Ovary (tissue), 9 donors: ENCODE measurements around the gene FIZ1. TPM values are rescaled to one million over a fixed set of nuclear protein-coding genes. Genes with fewer than 3 reads are reported as not detected.

Source experiments
- DNase-seq, 5 donors: peaks; one replicate each; pipeline ENCODE4 v3.0.0-alpha.2; 2019 to 2020
- H3K27ac ChIP-seq, 2 donors: fragments of 200-600 bp; one replicate each; pipeline versions ENCODE4 v1.5.1 to v1.8.0; 2019 to 2022
- H3K27me3 ChIP-seq: fragments of 200-600 bp; one replicate; pipeline ENCODE4 v1.8.0; 2022
- H3K36me3 ChIP-seq: fragments of 200-600 bp; sonication (generic); one replicate; pipeline ENCODE4 v1.5.1; 2019
- H3K4me1 ChIP-seq: one replicate; pipeline ENCODE4 v1.8.1; 2013; ENCODE audit warnings: mild to moderate bottlenecking, moderate library complexity; ENCODE audit not compliant: insufficient read depth
- H3K4me3 ChIP-seq: fragments of 200-600 bp; sonication (generic); one replicate; pipeline ENCODE4 v1.5.1; 2017
- H3K9me3 ChIP-seq, 2 donors: fragments of 200-600 bp in 1 of 2; sonication (generic) in 1 of 2; one replicate each; pipeline versions ENCODE4 v1.5.1 to v1.8.1; 2013 to 2019; ENCODE audit warnings: mild to moderate bottlenecking in 1 of 2, moderate library complexity in 1 of 2
- EP300 ChIP-seq: sonication (generic); formaldehyde crosslinking; IDR thresholded peaks from one replicate; pipeline ENCODE4 v1.6.1; 2017; ENCODE audit warnings: antibody characterized with exemption
- POLR2A ChIP-seq: fragments of 450-650 bp; IDR thresholded peaks from one replicate; pipeline ENCODE4 v1.6.1; 2017; ENCODE audit warnings: antibody characterized with exemption, mild to moderate bottlenecking, moderate library complexity
- WGBS, 3 donors: extraction: QIAGEN DNeasy Blood & Tissue Kit in 1 of 3; methylation state at CpG; one replicate each; pipeline versions ENCODE4 v1.1.5 to v1.1.7; 2013 to 2017; 5-methylcytosine and 5-hydroxymethylcytosine counted together
- intact Hi-C, 4 donors: fragments of 100-400 bp; cut with DNase I; formaldehyde crosslinking; loops; one replicate each; pipeline versions ENCODE4 v1.11.0 to v1.15.1; 2022 to 2023
- polyA plus RNA-seq, 2 donors: library from polyadenylated mRNA; stranded (reverse); fragments of 200-250 nt in 1 of 2; fragments of 350-450 nt in 1 of 2; fragmentation: Illumina TruSeq in 1 of 2; extraction: RNeasy Lipid Tissue Mini Kit (QIAGEN cat#74804) in 1 of 2; gene quantifications; one replicate each; pipeline ENCODE4 v1.2.3, GENCODE V29; 2013 to 2014
- total RNA-seq, 7 donors: library from RNA; depleted of rRNA in 2 of 7; stranded (reverse); fragments of >200 nt in 2 of 7; fragmentation: NEBNext Ultra II Directional in 3 of 7; extraction: Animal tissue kit (Norgen Biotek cat#: 25700) in 3 of 7; gene quantifications; one replicate each; pipeline versions ENCODE4 v1.1.0 to v1.2.4, GENCODE V29; 2016 to 2023
- TF ChIP-seq, protein P1 (sequence below), 3 donors: fragments of 450-650 bp in 2 of 3; fragments of 200-600 bp in 1 of 3; IDR thresholded peaks; one replicate each; pipeline versions ENCODE4 v1.5.1 to v1.8.0; 2016 to 2022; ENCODE audit warnings: antibody characterized with exemption in 3 of 3, mild to moderate bottlenecking in 1 of 3
- donor health status: DM: no; HTN: no; CAD: no; lungs with moderate emphysema.
- donor health status: DM: no; HTN: no; CAD: no.
- donor health status: Bipolar disorder and iron deficiency.
- donor health status: DM: yes; HTN: yes; CAD: no.
- donor health status: DM: no; HTN: no; CAD: no.
- donor health status: DM: yes; HTN: yes; CAD: no.

The FIZ1 gene
- total and polyA plus RNA-seq, 9 donors, result 3.6 to 22.7 (median 13.4) TPM

DNA sequence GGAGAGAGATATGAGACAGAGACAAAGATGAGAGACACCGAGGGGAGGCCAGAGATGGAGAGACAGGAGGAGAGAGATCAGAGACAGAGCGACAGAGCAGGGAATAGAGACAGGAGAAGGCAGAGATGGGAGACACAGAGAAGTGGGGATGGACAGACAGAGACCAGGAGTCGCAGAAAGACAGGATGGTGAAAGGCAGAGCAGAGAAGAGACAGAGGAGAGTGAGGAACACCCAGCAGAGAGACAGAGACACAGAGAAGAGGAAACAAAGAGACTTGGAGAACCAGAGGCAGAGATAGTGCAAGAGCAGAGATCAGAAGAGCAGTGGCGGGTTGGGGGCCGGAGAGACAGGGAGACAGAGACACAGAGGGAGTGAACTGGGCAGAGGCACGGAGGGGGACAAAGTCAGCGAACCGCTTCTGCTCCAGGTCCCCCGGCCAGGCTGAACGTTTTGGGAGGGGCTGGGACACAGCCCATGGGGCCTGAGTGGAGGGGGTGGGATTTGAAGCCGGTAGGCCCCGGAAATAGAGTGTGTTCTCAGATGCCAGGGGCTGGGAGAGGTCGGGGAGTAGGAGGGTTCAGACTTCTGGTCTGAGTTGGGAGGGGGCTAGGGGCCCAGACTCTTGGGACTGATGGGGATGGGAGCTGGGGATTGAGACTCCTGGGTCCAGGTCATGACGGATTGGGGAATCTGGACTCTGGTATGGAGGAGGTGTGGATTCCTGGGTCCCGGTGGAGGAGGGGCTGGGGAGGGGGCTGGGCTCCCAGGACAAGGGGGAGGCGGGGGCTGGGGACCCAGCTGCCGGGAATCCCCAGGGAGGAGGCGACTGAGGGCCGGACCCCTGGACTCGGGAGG lies 19.3 kb downstream of the FIZ1 start:
- Histone ChIP-seq H3K36me3 (no peaks in the 10 kb centered on the region), H3K4me1 (peaks cover 7% of the 10 kb centered on the region), H3K9me3 (no peaks in the 10 kb centered on the region), H3K27ac (peak overlapping the region; percentile 88 to 96), H3K4me3 (peak overlapping the region; percentile 68), H3K27me3 (no peaks in the 10 kb centered on the region)
- no peak for TF ChIP-seq POLR2A
- TF ChIP-seq EP300, result no peak
- TF ChIP-seq, protein P1, sequence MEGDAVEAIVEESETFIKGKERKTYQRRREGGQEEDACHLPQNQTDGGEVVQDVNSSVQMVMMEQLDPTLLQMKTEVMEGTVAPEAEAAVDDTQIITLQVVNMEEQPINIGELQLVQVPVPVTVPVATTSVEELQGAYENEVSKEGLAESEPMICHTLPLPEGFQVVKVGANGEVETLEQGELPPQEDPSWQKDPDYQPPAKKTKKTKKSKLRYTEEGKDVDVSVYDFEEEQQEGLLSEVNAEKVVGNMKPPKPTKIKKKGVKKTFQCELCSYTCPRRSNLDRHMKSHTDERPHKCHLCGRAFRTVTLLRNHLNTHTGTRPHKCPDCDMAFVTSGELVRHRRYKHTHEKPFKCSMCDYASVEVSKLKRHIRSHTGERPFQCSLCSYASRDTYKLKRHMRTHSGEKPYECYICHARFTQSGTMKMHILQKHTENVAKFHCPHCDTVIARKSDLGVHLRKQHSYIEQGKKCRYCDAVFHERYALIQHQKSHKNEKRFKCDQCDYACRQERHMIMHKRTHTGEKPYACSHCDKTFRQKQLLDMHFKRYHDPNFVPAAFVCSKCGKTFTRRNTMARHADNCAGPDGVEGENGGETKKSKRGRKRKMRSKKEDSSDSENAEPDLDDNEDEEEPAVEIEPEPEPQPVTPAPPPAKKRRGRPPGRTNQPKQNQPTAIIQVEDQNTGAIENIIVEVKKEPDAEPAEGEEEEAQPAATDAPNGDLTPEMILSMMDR (IDR thresholded peaks at IDR 0.05), result no peak
- 4 to 7% (median 6%) methylated on average over 19 to 20 of the region's 20 CpGs for WGBS, 3 donors
- intact Hi-C loops, result no loop called here
- DNase-seq, result peak in 4 of 5 donors; percentile 40 to 59 (median 48)

GRCh38 chr19:55578761-55579747 lies 20.3 kb downstream of the FIZ1 start:
- no peak overlapping the region for H3K27ac ChIP-seq

DNA sequence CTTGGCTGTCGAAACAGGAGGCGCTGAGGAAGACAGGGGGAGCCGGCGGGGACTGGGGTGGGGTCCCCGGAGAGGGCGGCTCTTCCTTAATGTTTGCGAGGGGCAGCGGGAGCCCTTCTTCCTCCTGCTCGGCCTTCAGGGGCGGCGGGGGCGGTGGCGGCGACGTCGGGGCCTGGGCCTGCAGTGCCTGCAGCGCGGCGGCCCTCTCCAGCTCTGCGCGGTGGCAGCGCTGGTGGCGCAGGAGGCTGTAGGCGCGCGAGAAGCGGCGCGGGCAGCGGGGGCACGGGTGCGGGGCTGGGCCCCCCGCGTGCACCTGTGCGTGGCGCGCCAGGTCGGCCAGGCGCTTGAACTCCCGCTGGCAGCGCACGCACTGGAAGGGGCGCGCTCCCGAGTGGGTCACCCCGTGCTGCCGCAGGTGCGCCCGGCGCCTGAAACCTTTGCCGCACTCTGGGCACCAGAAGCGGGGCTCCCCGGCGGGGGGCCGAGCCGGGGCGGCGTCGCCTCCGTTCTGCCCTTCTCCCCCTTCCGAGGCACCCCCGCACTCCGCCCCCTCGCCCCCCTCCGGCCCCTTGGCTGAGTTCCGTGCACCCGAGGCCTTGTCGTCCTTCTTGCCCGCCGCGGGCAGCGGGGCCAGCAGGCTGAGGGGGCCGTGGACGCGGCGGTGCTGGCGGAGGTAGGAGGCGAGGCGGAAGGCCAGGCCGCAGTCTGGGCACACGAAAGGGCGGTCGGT lies 21.1 kb downstream of the FIZ1 start:
- H3K4me3 ChIP-seq, result no peak overlapping the region
- no peaks in the 10 kb centered on the region for H3K27me3 ChIP-seq

More at GRCh38 chr19:55578761-55579747, 20.3 kb downstream of the FIZ1 start:
- intact Hi-C loops, result no loop called here
- WGBS, 3 donors, result 84 to 91% (median 84%) methylated on average over 90 of the region's 90 CpGs
- no peak for TF ChIP-seq POLR2A
- TF ChIP-seq, protein P1 (IDR thresholded peaks at IDR 0.05), result no peak
- no peak for TF ChIP-seq EP300
- H3K9me3 ChIP-seq, result no peaks in the 10 kb centered on the region
- no peak overlapping the region for H3K4me3 ChIP-seq
- no peak for DNase-seq
- no peaks in the 10 kb centered on the region for H3K36me3 ChIP-seq
- no peaks in the 10 kb centered on the region for H3K27me3 ChIP-seq
- H3K4me1 ChIP-seq, result peaks cover 7% of the 10 kb centered on the region

More for the DNA sequence above, 21.1 kb downstream of the FIZ1 start:
- no peak for DNase-seq
- H3K4me1 ChIP-seq, result peaks cover 7% of the 10 kb centered on the region
- 91 to 94% (median 91%) methylated on average over 82 to 83 of the region's 83 CpGs for WGBS, 3 donors
- intact Hi-C loops, result no loop called here
- H3K27ac ChIP-seq, result no peak overlapping the region
- H3K36me3 ChIP-seq, result no peaks in the 10 kb centered on the region
- TF ChIP-seq EP300 (no peak), POLR2A (no peak)
- TF ChIP-seq, protein P1 (IDR thresholded peaks at IDR 0.05), result no peak
- no peaks in the 10 kb centered on the region for H3K9me3 ChIP-seq
